ENCODE data around the gene COPS9. TPM values are rescaled to one million over a fixed set of nuclear protein-coding genes. Genes with fewer than 3 reads are reported as not detected.

Gene COPS9
- total and polyA plus RNA-seq, 10 of the 15 experiments (the other 5 are each of a cell fraction or from before 2014, with no cell fraction given), result 80.8 to 419 (median 213) TPM

DNA sequence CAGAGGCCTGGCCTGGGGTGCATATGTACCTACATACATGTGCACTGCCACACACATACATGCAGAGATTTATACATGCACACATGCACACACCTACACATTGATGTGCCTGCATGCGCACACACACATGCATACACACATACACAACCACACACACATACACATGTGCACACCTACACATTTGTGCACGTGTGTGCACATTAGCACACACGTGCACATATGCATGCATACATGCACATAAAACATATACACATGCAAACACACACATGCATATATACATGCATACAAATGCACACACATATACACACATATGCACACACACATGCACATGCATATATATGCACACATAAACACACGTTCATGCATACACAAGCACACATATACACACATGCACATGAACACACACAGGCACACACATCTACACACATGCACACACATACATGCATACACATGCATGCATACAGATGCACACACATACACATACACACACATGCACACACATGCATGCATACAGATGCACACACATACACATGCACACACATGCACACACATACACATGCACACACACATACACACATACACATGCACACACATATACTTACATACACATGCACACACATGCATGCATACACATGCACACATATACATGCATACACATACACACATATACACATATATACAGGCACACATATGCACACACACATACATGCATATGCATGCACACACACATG, 27.9 kb upstream of the COPS9 start:
- intact Hi-C loops (cut with micrococcal nuclease; ENCODE audit: unreplicated experiment), result no loop called here
- SMC1A ChIA-PET (ENCODE audit: uncharacterized antibody, unreplicated experiment), result no interaction called here
- no peak overlapping the region for H3K4me3 ChIP-seq
- no peak for FAIRE-seq
- DNase-seq (ENCODE audit: low read depth, low spot score), result no peak
- RAD21 ChIA-PET (ENCODE audit: unreplicated experiment), result no interaction called here
- no peaks in the 10 kb centered on the region; the same call in 2 of the 3 replicates for H3K9me3 ChIP-seq (replicated peaks; ENCODE audit: control insufficient read depth, insufficient read depth, low read length)
- WGBS (ENCODE audit: insufficient coverage, insufficient replicate concordance, low lambda C conversion rate, missing lambda C conversion rate), result 11% methylated on average over 4 of the region's 4 CpGs
- in situ Hi-C loops (cut with MboI), result no loop called here
- H3K4me2 ChIP-seq (ENCODE audit: control insufficient read depth, insufficient read depth), result no peak overlapping the region
- H4K20me1 ChIP-seq (ENCODE audit: control insufficient read depth, insufficient read depth), result no peaks in the 10 kb centered on the region
- no peak overlapping the region for H3K27ac ChIP-seq (ENCODE audit: control insufficient read depth, insufficient read depth)
- no peaks in the 10 kb centered on the region for H3K36me3 ChIP-seq (ENCODE audit: control insufficient read depth in 2 of 2, insufficient read depth in 2 of 2, low read length in 1 of 2)
- no peaks in the 10 kb centered on the region for H3K79me2 ChIP-seq (ENCODE audit: control insufficient read depth, insufficient read depth, low read length)
- POLR2A ChIA-PET, result no interaction called here
- H3K27me3 ChIP-seq (replicated peaks in 1 of 2; ENCODE audit: control insufficient read depth in 2 of 2, insufficient read depth in 2 of 2, low read length in 1 of 2), result no peaks in the 10 kb centered on the region
- no peak overlapping the region for H3K9ac ChIP-seq (ENCODE audit: control insufficient read depth, insufficient read depth, low read length)
- no peaks in the 10 kb centered on the region for H3K4me1 ChIP-seq (ENCODE audit: control insufficient read depth, insufficient read depth, low read length)
- no peak for ATAC-seq
- no TSS peak for BruUV-seq (replicated peaks)
- no peak overlapping the region for H2AFZ ChIP-seq (ENCODE audit: control insufficient read depth, low read depth, low read length)
- CTCF ChIA-PET, result no interaction called here
- TF ChIP-seq ESRRA (IDR thresholded peaks at IDR 0.05; ENCODE audit: low read length), result no peak
- no peak for TF ChIP-seq EED (IDR thresholded peaks at IDR 0.05; ENCODE audit: low read depth)
- TF ChIP-seq, protein P1, sequence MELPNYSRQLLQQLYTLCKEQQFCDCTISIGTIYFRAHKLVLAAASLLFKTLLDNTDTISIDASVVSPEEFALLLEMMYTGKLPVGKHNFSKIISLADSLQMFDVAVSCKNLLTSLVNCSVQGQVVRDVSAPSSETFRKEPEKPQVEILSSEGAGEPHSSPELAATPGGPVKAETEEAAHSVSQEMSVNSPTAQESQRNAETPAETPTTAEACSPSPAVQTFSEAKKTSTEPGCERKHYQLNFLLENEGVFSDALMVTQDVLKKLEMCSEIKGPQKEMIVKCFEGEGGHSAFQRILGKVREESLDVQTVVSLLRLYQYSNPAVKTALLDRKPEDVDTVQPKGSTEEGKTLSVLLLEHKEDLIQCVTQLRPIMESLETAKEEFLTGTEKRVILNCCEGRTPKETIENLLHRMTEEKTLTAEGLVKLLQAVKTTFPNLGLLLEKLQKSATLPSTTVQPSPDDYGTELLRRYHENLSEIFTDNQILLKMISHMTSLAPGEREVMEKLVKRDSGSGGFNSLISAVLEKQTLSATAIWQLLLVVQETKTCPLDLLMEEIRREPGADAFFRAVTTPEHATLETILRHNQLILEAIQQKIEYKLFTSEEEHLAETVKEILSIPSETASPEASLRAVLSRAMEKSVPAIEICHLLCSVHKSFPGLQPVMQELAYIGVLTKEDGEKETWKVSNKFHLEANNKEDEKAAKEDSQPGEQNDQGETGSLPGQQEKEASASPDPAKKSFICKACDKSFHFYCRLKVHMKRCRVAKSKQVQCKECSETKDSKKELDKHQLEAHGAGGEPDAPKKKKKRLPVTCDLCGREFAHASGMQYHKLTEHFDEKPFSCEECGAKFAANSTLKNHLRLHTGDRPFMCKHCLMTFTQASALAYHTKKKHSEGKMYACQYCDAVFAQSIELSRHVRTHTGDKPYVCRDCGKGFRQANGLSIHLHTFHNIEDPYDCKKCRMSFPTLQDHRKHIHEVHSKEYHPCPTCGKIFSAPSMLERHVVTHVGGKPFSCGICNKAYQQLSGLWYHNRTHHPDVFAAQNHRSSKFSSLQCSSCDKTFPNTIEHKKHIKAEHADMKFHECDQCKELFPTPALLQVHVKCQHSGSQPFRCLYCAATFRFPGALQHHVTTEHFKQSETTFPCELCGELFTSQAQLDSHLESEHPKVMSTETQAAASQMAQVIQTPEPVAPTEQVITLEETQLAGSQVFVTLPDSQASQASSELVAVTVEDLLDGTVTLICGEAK (IDR thresholded peaks at IDR 0.05; ENCODE audit: borderline replicate concordance), result no peak
- no peak for TF ChIP-seq BACH1 (IDR thresholded peaks at IDR 0.05; ENCODE audit: borderline replicate concordance)
- TF ChIP-seq, protein P2, sequence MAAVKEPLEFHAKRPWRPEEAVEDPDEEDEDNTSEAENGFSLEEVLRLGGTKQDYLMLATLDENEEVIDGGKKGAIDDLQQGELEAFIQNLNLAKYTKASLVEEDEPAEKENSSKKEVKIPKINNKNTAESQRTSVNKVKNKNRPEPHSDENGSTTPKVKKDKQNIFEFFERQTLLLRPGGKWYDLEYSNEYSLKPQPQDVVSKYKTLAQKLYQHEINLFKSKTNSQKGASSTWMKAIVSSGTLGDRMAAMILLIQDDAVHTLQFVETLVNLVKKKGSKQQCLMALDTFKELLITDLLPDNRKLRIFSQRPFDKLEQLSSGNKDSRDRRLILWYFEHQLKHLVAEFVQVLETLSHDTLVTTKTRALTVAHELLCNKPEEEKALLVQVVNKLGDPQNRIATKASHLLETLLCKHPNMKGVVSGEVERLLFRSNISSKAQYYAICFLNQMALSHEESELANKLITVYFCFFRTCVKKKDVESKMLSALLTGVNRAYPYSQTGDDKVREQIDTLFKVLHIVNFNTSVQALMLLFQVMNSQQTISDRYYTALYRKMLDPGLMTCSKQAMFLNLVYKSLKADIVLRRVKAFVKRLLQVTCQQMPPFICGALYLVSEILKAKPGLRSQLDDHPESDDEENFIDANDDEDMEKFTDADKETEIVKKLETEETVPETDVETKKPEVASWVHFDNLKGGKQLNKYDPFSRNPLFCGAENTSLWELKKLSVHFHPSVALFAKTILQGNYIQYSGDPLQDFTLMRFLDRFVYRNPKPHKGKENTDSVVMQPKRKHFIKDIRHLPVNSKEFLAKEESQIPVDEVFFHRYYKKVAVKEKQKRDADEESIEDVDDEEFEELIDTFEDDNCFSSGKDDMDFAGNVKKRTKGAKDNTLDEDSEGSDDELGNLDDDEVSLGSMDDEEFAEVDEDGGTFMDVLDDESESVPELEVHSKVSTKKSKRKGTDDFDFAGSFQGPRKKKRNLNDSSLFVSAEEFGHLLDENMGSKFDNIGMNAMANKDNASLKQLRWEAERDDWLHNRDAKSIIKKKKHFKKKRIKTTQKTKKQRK (IDR thresholded peaks at IDR 0.05; ENCODE audit: low read depth, low read length), result no peak
- TF ChIP-seq DPF2 (IDR thresholded peaks at IDR 0.05), result no peak
- no peak for TF ChIP-seq SUPT20H (IDR thresholded peaks at IDR 0.05; ENCODE audit: borderline replicate concordance, control insufficient read depth, low read depth, low read length)
- no peak for TF ChIP-seq SIX5 (IDR thresholded peaks at IDR 0.05; ENCODE audit: low read depth, low read length, severe bottlenecking)
- TF ChIP-seq, protein P3, sequence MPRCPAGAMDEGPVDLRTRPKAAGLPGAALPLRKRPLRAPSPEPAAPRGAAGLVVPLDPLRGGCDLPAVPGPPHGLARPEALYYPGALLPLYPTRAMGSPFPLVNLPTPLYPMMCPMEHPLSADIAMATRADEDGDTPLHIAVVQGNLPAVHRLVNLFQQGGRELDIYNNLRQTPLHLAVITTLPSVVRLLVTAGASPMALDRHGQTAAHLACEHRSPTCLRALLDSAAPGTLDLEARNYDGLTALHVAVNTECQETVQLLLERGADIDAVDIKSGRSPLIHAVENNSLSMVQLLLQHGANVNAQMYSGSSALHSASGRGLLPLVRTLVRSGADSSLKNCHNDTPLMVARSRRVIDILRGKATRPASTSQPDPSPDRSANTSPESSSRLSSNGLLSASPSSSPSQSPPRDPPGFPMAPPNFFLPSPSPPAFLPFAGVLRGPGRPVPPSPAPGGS (IDR thresholded peaks at IDR 0.05; ENCODE audit: borderline replicate concordance, insufficient read depth, low read depth, low read length, poor library complexity, severe bottlenecking), result no peak
- no peak for TF ChIP-seq PAX8 (IDR thresholded peaks at IDR 0.05)
- no peak for TF ChIP-seq SUZ12 (IDR thresholded peaks at IDR 0.05; ENCODE audit: unreplicated experiment)
- TF ChIP-seq TCF3 (IDR thresholded peaks at IDR 0.05; ENCODE audit: borderline replicate concordance, insufficient read depth, low read depth, low read length), result no peak
